GM12878 (cell line): ENCODE measurements around the gene CHKA.

Experiments used
- CEBPB ChIP-seq, 2 experiments: fragments of 150-350 bp in 1 of 2; IDR thresholded peaks; 2 replicates each; pipeline ENCODE4 v1.6.1; 2012 to 2014; ENCODE audit warnings: low read depth in 2 of 2, low read length in 2 of 2, borderline replicate concordance in 1 of 2, inconsistent platforms in 1 of 2
- EGR1 ChIP-seq, 2 experiments: IDR thresholded peaks; 1 replicate in 1 of 2; 2 replicates in 1 of 2; pipeline ENCODE4 v1.6.1; 2011 to 2012; ENCODE audit warnings: low read depth in 2 of 2, low read length in 2 of 2, borderline replicate concordance in 1 of 2, mild to moderate bottlenecking in 1 of 2, moderate library complexity in 1 of 2
- POLR2A ChIP-seq: IDR thresholded peaks from 2 replicates; pipeline ENCODE4 v1.6.1; 2011; ENCODE audit warnings: low read depth, mild to moderate bottlenecking, low read length
- POLR2AphosphoS5 ChIP-seq: IDR thresholded peaks from 2 replicates; pipeline ENCODE4 v1.6.1; 2011; ENCODE audit warnings: mild to moderate bottlenecking, low read length, inconsistent platforms
- TAF1 ChIP-seq: IDR thresholded peaks from 2 replicates; pipeline ENCODE4 v1.6.1; 2011; ENCODE audit warnings: mild to moderate bottlenecking, low read depth, low read length, borderline replicate concordance
- TCF7 ChIP-seq: IDR thresholded peaks from 2 replicates; pipeline ENCODE4 v1.6.1; 2014; ENCODE audit warnings: antibody characterized with exemption, borderline replicate concordance
- ZNF274 ChIP-seq: IDR thresholded peaks from one replicate; pipeline ENCODE4 v1.8.0; 2011; ENCODE audit not compliant: insufficient read length, insufficient read depth

DNA sequence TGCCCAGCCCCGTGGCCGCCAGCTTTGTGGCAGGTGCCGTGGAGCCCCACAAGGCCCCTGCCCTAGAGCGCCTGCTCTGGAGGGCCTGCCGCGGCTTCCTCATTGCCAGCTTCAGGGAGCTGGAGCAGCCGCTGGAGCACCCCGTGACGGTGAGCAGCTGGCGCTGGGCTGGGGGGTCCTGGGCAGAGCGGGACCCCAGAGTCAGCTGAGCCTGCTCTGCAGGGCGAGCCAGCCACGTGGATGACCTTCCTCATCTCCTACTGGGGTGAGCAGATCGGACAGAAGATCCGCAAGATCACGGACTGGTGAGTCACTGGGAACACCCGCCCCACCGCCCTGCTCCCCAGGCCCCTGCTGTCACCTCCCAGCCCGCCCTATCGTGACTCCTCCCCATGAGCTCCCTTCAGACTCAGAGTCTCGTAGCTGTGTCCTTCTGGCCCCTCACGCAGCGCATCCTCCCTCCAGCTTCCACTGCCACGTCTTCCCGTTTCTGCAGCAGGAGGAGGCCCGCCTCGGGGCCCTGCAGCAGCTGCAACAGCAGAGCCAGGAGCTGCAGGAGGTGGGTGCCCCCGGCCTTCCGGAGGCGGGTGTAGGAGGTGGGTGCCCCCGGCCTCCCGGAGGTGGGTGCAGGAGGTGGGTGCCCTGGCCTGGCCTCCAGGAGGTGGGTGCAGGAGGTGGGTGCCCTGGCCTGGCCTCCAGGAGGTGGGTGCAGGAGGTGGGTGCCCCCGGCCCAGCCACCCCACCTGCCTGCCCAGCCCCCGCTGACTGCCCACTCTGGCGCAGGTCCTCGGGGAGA is 77.6 kb downstream of the CHKA start:
- TF ChIP-seq TCF7 (no peak), EGR1 (IDR thresholded peaks at IDR 0.05; ENCODE audit: borderline replicate concordance in 1 of 2, low read depth in 2 of 2, low read length in 2 of 2) (no peak), POLR2AphosphoS5 (no peak), ZNF274 (no peak), POLR2A (no peak), CEBPB (IDR thresholded peaks at IDR 0.05; ENCODE audit: borderline replicate concordance in 1 of 2, low read depth in 2 of 2, low read length in 2 of 2) (no peak), TAF1 (no peak)
